Fibroblast of lung (primary cell): ENCODE measurements around the gene GNB3.
"Not testable (repeated sequence)": the region's sequence is repeated elsewhere in the genome, so short reads cannot be mapped to it uniquely, and the experiment has no call there.

ENCODE experiments used
- CTCF ChIP-seq, 2 donors: IDR thresholded peaks in 1 of 2; conservative IDR thresholded peaks in 1 of 2; 1 replicate in 1 of 2; 2 replicates in 1 of 2; pipeline ENCODE4 v1.5.1; 2011 to 2012; ENCODE audit warnings: low read length in 2 of 2, control low read depth in 1 of 2, inconsistent platforms in 1 of 2, low read depth in 1 of 2, mild to moderate bottlenecking in 1 of 2
- EZH2 ChIP-seq: IDR thresholded peaks from 2 replicates; pipeline ENCODE4 v1.5.1; 2012; ENCODE audit warnings: low read length, control low read depth, mild to moderate bottlenecking; ENCODE audit errors: missing control alignments

GRCh38 chr12:6886206-6886999 is 45.7 kb downstream of the GNB3 start:
- not testable (repeated sequence) for TF ChIP-seq CTCF (conservative IDR thresholded peaks at IDR 0.05 in 1 of 2, IDR thresholded peaks at IDR 0.05 in 1 of 2; ENCODE audit: low read depth in 1 of 2, low read length in 2 of 2); EZH2
